C4-2B (cell line): ENCODE measurements around the gene TTLL5.

Experiments used
- ZFX ChIP-seq: fragments of 450-650 bp; IDR thresholded peaks from 2 replicates; pipeline ENCODE4 v1.6.1; 2017
- TF ChIP-seq, protein P1 (sequence below): fragments of 450-650 bp; conservative IDR thresholded peaks from 2 replicates; pipeline ENCODE4 v1.5.1; 2017; ENCODE audit warnings: mild to moderate bottlenecking

DNA sequence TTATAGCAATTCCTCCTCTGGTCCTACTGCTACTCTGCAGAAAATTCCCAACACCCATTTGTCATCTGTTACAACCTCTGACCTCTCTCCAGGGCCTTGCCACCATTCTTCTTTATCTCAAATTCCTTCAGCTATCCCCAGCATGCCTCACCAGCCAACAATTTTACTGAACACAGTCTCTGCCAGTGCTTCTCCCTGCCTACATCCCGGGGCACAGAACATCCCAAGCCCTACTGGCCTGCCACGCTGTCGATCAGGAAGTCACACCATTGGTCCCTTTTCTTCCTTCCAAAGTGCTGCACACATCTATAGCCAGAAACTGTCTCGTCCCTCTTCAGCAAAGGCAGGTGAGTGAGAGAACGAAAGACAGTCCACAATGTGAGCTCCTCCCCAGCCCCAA is 122.1 kb downstream of the TTLL5 start:
- TF ChIP-seq, protein P1, sequence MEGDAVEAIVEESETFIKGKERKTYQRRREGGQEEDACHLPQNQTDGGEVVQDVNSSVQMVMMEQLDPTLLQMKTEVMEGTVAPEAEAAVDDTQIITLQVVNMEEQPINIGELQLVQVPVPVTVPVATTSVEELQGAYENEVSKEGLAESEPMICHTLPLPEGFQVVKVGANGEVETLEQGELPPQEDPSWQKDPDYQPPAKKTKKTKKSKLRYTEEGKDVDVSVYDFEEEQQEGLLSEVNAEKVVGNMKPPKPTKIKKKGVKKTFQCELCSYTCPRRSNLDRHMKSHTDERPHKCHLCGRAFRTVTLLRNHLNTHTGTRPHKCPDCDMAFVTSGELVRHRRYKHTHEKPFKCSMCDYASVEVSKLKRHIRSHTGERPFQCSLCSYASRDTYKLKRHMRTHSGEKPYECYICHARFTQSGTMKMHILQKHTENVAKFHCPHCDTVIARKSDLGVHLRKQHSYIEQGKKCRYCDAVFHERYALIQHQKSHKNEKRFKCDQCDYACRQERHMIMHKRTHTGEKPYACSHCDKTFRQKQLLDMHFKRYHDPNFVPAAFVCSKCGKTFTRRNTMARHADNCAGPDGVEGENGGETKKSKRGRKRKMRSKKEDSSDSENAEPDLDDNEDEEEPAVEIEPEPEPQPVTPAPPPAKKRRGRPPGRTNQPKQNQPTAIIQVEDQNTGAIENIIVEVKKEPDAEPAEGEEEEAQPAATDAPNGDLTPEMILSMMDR = no peak
- TF ChIP-seq ZFX = no peak
